ENCODE measurements around the gene RAB11FIP4.

GRCh38 chr17:31398381-31399311 is 7.2 kb downstream of the RAB11FIP4 start:
- TF ChIP-seq EZH2phosphoT487 (IDR thresholded peaks at IDR 0.05; ENCODE audit: borderline replicate concordance, low read depth): no peak
- TF ChIP-seq GATA2 (CRISPR knock-in tag; IDR thresholded peaks at IDR 0.05): no peak
- no peak for TF ChIP-seq CTCF (IDR thresholded peaks at IDR 0.05)
- TF ChIP-seq POLR2AphosphoS5 (IDR thresholded peaks at IDR 0.05; ENCODE audit: low read depth, low read length): no peak
- no peak for TF ChIP-seq TAF1 (IDR thresholded peaks at IDR 0.05; ENCODE audit: borderline replicate concordance, low read depth, low read length)
